Spleen (tissue), 11 donors: Measurements from ENCODE around the gene ARTN. TPM values are rescaled to one million over a fixed set of nuclear protein-coding genes. Genes with fewer than 3 reads are reported as not detected.

ENCODE experiments used
- DNase-seq: peaks from one replicate; pipeline ENCODE4 v3.0.0-alpha.2; 2020
- H3K27ac ChIP-seq, 8 donors: fragments of 200-600 bp; sonication (generic) in 7 of 8; 1 replicate in 4 of 8; 2 replicates in 4 of 8; pipeline versions ENCODE4 v1.5.0 to v1.8.0; 2016 to 2021; ENCODE audit warnings: inconsistent platforms in 4 of 8, mild to moderate bottlenecking in 4 of 8, moderate library complexity in 1 of 8
- H3K27me3 ChIP-seq, 7 donors: fragments of 200-600 bp; sonication (generic) in 6 of 7; replicated peaks in 1 of 7; 1 replicate in 4 of 7; 2 replicates in 3 of 7; pipeline versions ENCODE4 v1.5.0 to v1.8.0; 2016 to 2021; ENCODE audit warnings: inconsistent platforms in 3 of 7, mild to moderate bottlenecking in 1 of 7
- H3K36me3 ChIP-seq, 6 donors: fragments of 200-600 bp; sonication (generic) in 5 of 6; 1 replicate in 4 of 6; 2 replicates in 2 of 6; pipeline versions ENCODE4 v1.5.0 to v1.8.0; 2016 to 2021; ENCODE audit warnings: inconsistent platforms in 2 of 6
- H3K4me1 ChIP-seq, 6 donors: fragments of 200-600 bp; sonication (generic) in 5 of 6; 1 replicate in 3 of 6; 2 replicates in 3 of 6; pipeline versions ENCODE4 v1.5.0 to v1.8.0; 2016 to 2021; ENCODE audit warnings: inconsistent platforms in 3 of 6
- H3K4me3 ChIP-seq, 8 donors: fragments of 200-600 bp; sonication (generic) in 7 of 8; 1 replicate in 4 of 8; 2 replicates in 4 of 8; pipeline versions ENCODE4 v1.5.0 to v1.8.0; 2016 to 2021; ENCODE audit warnings: inconsistent platforms in 4 of 8, mild to moderate bottlenecking in 4 of 8, moderate library complexity in 2 of 8
- H3K9me3 ChIP-seq, 8 donors: fragments of 200-600 bp; sonication (generic) in 7 of 8; 1 replicate in 4 of 8; 2 replicates in 4 of 8; pipeline versions ENCODE4 v1.5.0 to v1.8.0; 2016 to 2021; ENCODE audit warnings: inconsistent platforms in 4 of 8
- POLR2A ChIP-seq, 3 donors: fragments of 450-650 bp; IDR thresholded peaks; one replicate each; pipeline ENCODE4 v1.5.1; 2017; ENCODE audit warnings: antibody characterized with exemption in 3 of 3, mild to moderate bottlenecking in 1 of 3
- POLR2AphosphoS5 ChIP-seq, 3 donors: sonication (generic); formaldehyde crosslinking; IDR thresholded peaks; one replicate each; pipeline ENCODE4 v1.5.1; 2017; ENCODE audit warnings: antibody characterized with exemption in 3 of 3
- WGBS, 5 donors: extraction: QIAGEN DNeasy Blood & Tissue Kit in 3 of 5; methylation state at CpG; one replicate each; pipeline versions ENCODE4 v1.1.5 to v1.1.7; 2013 to 2018; 5-methylcytosine and 5-hydroxymethylcytosine counted together
- intact Hi-C: fragments of 100-400 bp; cut with DNase I; formaldehyde crosslinking; loops from one replicate; pipeline ENCODE4 v1.15.0; 2023; ENCODE audit warnings: low total_unique reads
- polyA plus RNA-seq, 3 donors: library from polyadenylated mRNA; stranded (reverse); fragments of 200-250 nt; gene quantifications; one replicate each; pipeline ENCODE4 v1.2.1, GENCODE V29; 2013
- total RNA-seq, 7 donors: library from RNA; depleted of rRNA in 3 of 7; stranded (reverse); fragments of >200 nt in 3 of 7; fragmentation: NEBNext Ultra II Directional in 4 of 7; extraction: Animal tissue kit (Norgen Biotek cat#: 25700) in 4 of 7; gene quantifications; one replicate each; pipeline versions ENCODE4 v1.1.0 to v1.2.1, GENCODE V29; 2016 to 2021
- TF ChIP-seq, protein P1 (sequence below), 11 experiments: fragments of 200-600 bp in 7 of 11; fragments of 450-650 bp in 4 of 11; sonication (generic) in 4 of 11; IDR thresholded peaks in 8 of 11; conservative IDR thresholded peaks in 3 of 11; 1 replicate in 7 of 11; 2 replicates in 4 of 11; pipeline versions ENCODE4 v1.4.0 to v1.8.0; 2016 to 2021; ENCODE audit warnings: antibody characterized with exemption in 11 of 11, inconsistent platforms in 4 of 11, mild to moderate bottlenecking in 1 of 11
- donor health status: healthy with polysubstance abuse.
- donor health status: DM: no; HTN: no; CAD: no; lungs with moderate emphysema.
- donor health status: DM: no; HTN: no; CAD: no.
- donor health status: Bipolar disorder and iron deficiency.
- donor health status: healthy.
- donor health status: DM: no; HTN: no; CAD: no.
- donor health status: DM: yes; HTN: yes; CAD: no.

ARTN gene
- total and polyA plus RNA-seq, 10 donors: 0.35 to 2.1 (median 0.72) TPM; not detected in 4

DNA sequence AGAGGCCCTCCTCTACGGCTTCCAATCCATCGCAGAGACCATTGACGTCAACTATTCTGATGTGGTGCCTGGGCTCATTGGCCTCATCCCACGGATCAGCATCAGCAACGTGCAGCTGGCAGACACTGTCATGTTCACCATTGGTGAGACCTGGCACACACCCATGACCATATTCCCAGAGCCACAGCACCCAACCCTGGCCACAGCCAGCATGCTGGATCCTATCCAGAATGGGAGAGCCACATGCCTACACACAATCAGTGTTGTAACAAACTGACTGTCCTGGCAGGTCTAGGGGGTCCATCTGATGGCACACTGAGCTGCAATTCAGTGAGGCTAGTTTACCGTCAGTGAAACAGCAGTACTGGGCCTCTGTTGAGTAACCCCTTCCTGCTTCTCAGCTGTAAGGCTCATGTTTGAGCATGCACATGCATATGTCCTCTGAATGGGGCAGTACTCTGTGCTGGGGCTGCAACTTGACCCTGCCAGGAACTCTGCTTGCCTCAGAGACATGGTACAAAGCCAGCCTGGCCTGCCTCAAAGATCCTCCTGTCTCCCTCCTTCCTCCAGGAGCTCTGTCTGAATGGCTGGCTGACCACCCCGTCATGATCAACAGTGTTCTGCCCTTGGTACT is 23.9 kb downstream of the ARTN start:
- intact Hi-C loops: no loop called here
- no peak for DNase-seq
- Histone ChIP-seq H3K27me3 (no peaks in the 10 kb centered on the region), H3K9me3 (no peaks in the 10 kb centered on the region), H3K36me3 (peaks cover 0 to 77% (median 43%) of the 10 kb centered on the region in 6 donors), H3K27ac (no peak overlapping the region), H3K4me3 (no peak overlapping the region), H3K4me1 (no peaks in the 10 kb centered on the region)
- TF ChIP-seq POLR2AphosphoS5 (IDR thresholded peaks at IDR 0.05) (no peak), POLR2A (IDR thresholded peaks at IDR 0.05) (no peak)
- TF ChIP-seq, protein P1, sequence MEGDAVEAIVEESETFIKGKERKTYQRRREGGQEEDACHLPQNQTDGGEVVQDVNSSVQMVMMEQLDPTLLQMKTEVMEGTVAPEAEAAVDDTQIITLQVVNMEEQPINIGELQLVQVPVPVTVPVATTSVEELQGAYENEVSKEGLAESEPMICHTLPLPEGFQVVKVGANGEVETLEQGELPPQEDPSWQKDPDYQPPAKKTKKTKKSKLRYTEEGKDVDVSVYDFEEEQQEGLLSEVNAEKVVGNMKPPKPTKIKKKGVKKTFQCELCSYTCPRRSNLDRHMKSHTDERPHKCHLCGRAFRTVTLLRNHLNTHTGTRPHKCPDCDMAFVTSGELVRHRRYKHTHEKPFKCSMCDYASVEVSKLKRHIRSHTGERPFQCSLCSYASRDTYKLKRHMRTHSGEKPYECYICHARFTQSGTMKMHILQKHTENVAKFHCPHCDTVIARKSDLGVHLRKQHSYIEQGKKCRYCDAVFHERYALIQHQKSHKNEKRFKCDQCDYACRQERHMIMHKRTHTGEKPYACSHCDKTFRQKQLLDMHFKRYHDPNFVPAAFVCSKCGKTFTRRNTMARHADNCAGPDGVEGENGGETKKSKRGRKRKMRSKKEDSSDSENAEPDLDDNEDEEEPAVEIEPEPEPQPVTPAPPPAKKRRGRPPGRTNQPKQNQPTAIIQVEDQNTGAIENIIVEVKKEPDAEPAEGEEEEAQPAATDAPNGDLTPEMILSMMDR (IDR thresholded peaks at IDR 0.05 in 8 of 11, conservative IDR thresholded peaks at IDR 0.05 in 3 of 11): no peak
- 77 to 94% (median 89%) methylated on average over 6 to 7 of the region's 7 CpGs for WGBS, 5 donors

DNA sequence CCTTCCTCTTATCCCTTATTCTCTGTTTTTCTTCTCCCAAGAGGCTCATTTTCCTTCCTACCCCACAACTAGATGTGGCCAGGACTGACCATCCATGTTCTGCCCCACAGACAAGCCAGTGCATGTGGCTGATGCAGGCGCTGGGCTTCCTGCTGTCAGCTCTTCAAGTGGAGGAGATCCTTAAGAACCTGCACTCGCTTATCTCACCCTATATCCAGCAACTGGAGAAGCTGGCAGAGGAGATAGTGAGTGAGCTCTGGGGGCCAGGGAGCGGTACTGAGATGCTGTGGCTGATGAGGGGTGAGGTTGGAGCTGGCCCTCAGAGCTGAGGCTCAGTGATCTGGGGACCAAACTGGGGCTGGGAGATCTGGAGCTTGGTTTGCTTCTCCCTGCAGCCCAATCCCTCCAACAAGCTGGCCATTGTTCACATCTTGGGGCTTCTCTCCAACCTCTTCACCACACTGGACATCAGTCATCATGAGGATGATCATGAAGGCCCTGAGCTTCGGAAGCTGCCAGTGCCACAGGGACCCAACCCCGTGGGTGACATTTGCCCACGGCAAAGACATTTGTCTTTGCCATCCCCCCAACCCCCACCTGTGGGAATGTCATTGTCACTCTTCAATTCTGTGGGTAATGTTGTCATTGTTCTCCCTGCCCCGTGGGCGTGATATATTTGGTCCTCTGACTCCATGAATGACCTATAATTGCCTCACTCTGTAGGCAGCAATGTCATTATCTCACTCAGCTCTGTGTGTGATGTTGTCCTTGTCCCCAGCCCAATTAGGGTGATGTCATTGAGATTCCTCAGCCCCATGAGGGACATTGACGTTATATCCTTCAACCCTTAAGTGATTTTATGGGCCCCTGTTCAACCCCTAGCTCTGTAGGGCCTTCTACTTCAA is 25.0 kb downstream of the ARTN start:
- peaks cover 0 to 80% (median 45%) of the 10 kb centered on the region in 6 donors for H3K36me3 ChIP-seq
- H3K27ac ChIP-seq: no peak overlapping the region
- WGBS, 5 donors: 93 to 96% (median 93%) methylated on average over 8 to 9 of the region's 9 CpGs
- no peaks in the 10 kb centered on the region for H3K27me3 ChIP-seq
- TF ChIP-seq POLR2AphosphoS5 (IDR thresholded peaks at IDR 0.05): no peak
- no peak for TF ChIP-seq POLR2A (IDR thresholded peaks at IDR 0.05)
- TF ChIP-seq, protein P1 (IDR thresholded peaks at IDR 0.05 in 8 of 11, conservative IDR thresholded peaks at IDR 0.05 in 3 of 11): no peak
- no peaks in the 10 kb centered on the region for H3K9me3 ChIP-seq
- no peaks in the 10 kb centered on the region for H3K4me1 ChIP-seq
- intact Hi-C loops: no loop called here
- no peak overlapping the region for H3K4me3 ChIP-seq
- DNase-seq: no peak

DNA sequence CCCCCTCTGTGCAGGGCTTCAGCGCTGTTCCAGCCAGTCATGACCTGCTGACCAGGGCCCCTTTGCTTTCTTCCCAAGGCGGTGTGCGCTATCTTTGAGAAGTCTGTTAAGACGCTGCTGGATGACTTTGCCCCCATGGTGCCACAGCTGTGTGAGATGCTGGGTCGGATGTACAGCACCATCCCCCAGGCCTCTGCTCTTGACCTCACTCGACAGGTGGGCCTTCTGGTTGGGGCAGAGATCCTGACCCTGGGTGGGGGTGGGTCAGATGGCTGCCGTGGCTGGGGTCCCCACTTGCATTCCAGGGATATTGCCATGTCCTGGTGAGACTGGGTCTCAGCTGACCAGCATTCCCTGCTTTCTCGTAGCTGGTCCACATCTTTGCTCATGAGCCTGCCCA is 27.2 kb downstream of the ARTN start:
- Histone ChIP-seq H3K9me3 (no peaks in the 10 kb centered on the region), H3K27ac (no peak overlapping the region), H3K4me1 (no peaks in the 10 kb centered on the region), H3K4me3 (no peak overlapping the region), H3K27me3 (no peaks in the 10 kb centered on the region), H3K36me3 (peaks cover 0 to 96% (median 45%) of the 10 kb centered on the region in 6 donors)
- no peak for TF ChIP-seq POLR2A (IDR thresholded peaks at IDR 0.05)
- TF ChIP-seq POLR2AphosphoS5 (IDR thresholded peaks at IDR 0.05): no peak
- TF ChIP-seq, protein P1 (IDR thresholded peaks at IDR 0.05 in 8 of 11, conservative IDR thresholded peaks at IDR 0.05 in 3 of 11): no peak
- 82 to 96% (median 94%) methylated on average over 6 to 8 of the region's 8 CpGs for WGBS, 5 donors
- no peak for DNase-seq
- intact Hi-C loops: no loop called here

DNA sequence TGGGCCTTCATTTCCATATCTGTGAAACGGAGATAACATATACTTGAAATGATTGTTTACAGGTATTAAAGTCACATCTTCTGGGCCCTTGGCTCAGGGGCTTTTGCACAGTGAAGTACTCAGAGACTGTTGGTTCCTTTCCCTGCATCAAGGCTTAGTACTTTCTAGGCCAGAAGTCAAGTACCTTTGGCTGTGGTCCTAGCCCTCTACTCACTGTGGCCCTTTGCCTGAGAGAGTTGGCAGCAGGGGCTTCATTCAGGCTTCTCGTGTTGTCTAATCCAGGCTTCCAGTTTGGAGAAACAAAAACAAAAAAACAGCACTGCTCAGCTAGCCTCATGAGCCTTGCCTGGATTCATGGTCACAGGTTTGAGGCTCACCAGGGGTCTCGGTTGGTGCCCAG is 28.1 kb downstream of the ARTN start:
- intact Hi-C loops: no loop called here
- no peak for DNase-seq
- H3K9me3 ChIP-seq: no peaks in the 10 kb centered on the region
- H3K4me1 ChIP-seq: no peaks in the 10 kb centered on the region
- no peaks in the 10 kb centered on the region for H3K27me3 ChIP-seq
- TF ChIP-seq POLR2A (IDR thresholded peaks at IDR 0.05) (no peak), POLR2AphosphoS5 (IDR thresholded peaks at IDR 0.05) (no peak)
- TF ChIP-seq, protein P1 (IDR thresholded peaks at IDR 0.05 in 8 of 11, conservative IDR thresholded peaks at IDR 0.05 in 3 of 11): no peak
- WGBS, 5 donors: 83 to 91% (median 89%) methylated on average over 3 of the region's 3 CpGs
- H3K4me3 ChIP-seq: no peak overlapping the region
- H3K36me3 ChIP-seq: peaks cover 0 to 96% (median 38%) of the 10 kb centered on the region in 6 donors
- no peak overlapping the region for H3K27ac ChIP-seq
